Adrenal gland (tissue), 5 donors: Measurements from ENCODE around the gene MDM1.

Experiments
- CTCF ChIP-seq, 6 experiments: fragments of 450-650 bp in 4 of 6; fragments of 200-600 bp in 2 of 6; sonication (generic) in 1 of 6; IDR thresholded peaks; 1 replicate in 5 of 6; 2 replicates in 1 of 6; pipeline versions ENCODE4 v1.5.1 to v1.8.0; 2016 to 2021; ENCODE audit warnings: antibody characterized with exemption in 6 of 6, mild to moderate bottlenecking in 2 of 6, moderate library complexity in 1 of 6
- POLR2A ChIP-seq, 2 donors: fragments of 450-650 bp; IDR thresholded peaks; one replicate each; pipeline ENCODE4 v1.6.1; 2017; ENCODE audit warnings: antibody characterized with exemption in 2 of 2, mild to moderate bottlenecking in 2 of 2, moderate library complexity in 1 of 2
- donor health status: DM: no; HTN: no; CAD: no.

- TF ChIP-seq POLR2A (IDR thresholded peaks at IDR 0.05) (no peak), CTCF (IDR thresholded peaks at IDR 0.05) (no peak)
Measured at GRCh38 chr12:68367903-68368302, 35.7 kb upstream of the MDM1 start.
